ENCODE data around the gene KIF1A.

KIF1A gene

GRCh38 chr2:240737512-240737911 lies 82.5 kb downstream of the KIF1A start:
- H3K36me3 ChIP-seq (ENCODE audit: insufficient read depth, low read length): no peaks in the 10 kb centered on the region
- no peak for TF ChIP-seq CTCF (IDR thresholded peaks at IDR 0.05; ENCODE audit: low read length)
- TF ChIP-seq EZH2 (IDR thresholded peaks at IDR 0.05; ENCODE audit: borderline replicate concordance, low read length): no peak
- no peak overlapping the region for H2AFZ ChIP-seq (ENCODE audit: low read length)

GRCh38 chr2:240736281-240737250 lies 83.5 kb downstream of the KIF1A start:
- Histone ChIP-seq H2AFZ (ENCODE audit: low read length) (no peak overlapping the region), H3K27me3 (ENCODE audit: insufficient read depth, low read length) (peaks cover 3% of the 10 kb centered on the region; the same call in 1 of the 2 replicates), H3K9me2 (ENCODE audit: low read depth, low read length) (no peaks in the 10 kb centered on the region), H3K9ac (ENCODE audit: low read length) (no peak overlapping the region), H4K20me1 (ENCODE audit: insufficient read depth, low read length) (no peaks in the 10 kb centered on the region), H3K9me3 (ENCODE audit: low read length) (no peaks in the 10 kb centered on the region), H3K79me2 (ENCODE audit: insufficient read depth, low read length) (no peaks in the 10 kb centered on the region), H3K36me3 (ENCODE audit: insufficient read depth, low read length) (no peaks in the 10 kb centered on the region), H3K4me2 (ENCODE audit: low read length) (no peak overlapping the region), H3K4me3 (ENCODE audit: low read depth, low read length, poor library complexity, severe bottlenecking) (no peak overlapping the region), H3F3A (ENCODE audit: insufficient read depth, low read length) (no peaks in the 10 kb centered on the region), H3K27ac (ENCODE audit: low read depth, low read length, poor library complexity, severe bottlenecking) (no peak overlapping the region), H3K4me1 (ENCODE audit: insufficient read depth, low read length, severe bottlenecking) (no peaks in the 10 kb centered on the region)
- no peak for TF ChIP-seq EZH2 (IDR thresholded peaks at IDR 0.05; ENCODE audit: borderline replicate concordance, low read length)
- no peak for TF ChIP-seq CTCF (IDR thresholded peaks at IDR 0.05; ENCODE audit: low read length)

More at GRCh38 chr2:240737512-240737911, 82.5 kb downstream of the KIF1A start:
- H3K9me3 ChIP-seq (ENCODE audit: low read length): no peaks in the 10 kb centered on the region
- H3K9me2 ChIP-seq (ENCODE audit: low read depth, low read length): no peaks in the 10 kb centered on the region
- no peak overlapping the region for H3K4me2 ChIP-seq (ENCODE audit: low read length)
- no peaks in the 10 kb centered on the region for H3K4me1 ChIP-seq (ENCODE audit: insufficient read depth, low read length, severe bottlenecking)
- no peak overlapping the region for H3K9ac ChIP-seq (ENCODE audit: low read length)
- H4K20me1 ChIP-seq (ENCODE audit: insufficient read depth, low read length): no peaks in the 10 kb centered on the region
- H3K27ac ChIP-seq (ENCODE audit: low read depth, low read length, poor library complexity, severe bottlenecking): no peak overlapping the region
- H3K4me3 ChIP-seq (ENCODE audit: low read depth, low read length, poor library complexity, severe bottlenecking): no peak overlapping the region
- no peaks in the 10 kb centered on the region for H3K79me2 ChIP-seq (ENCODE audit: insufficient read depth, low read length)
- H3K27me3 ChIP-seq (ENCODE audit: insufficient read depth, low read length): peaks cover 3% of the 10 kb centered on the region; the same call in 1 of the 2 replicates
- no peaks in the 10 kb centered on the region for H3F3A ChIP-seq (ENCODE audit: insufficient read depth, low read length)

GRCh38 chr2:240735476-240735875 lies 84.5 kb downstream of the KIF1A start:
- Histone ChIP-seq H3K9me3 (ENCODE audit: low read length) (no peaks in the 10 kb centered on the region), H3K4me1 (ENCODE audit: insufficient read depth, low read length, severe bottlenecking) (no peaks in the 10 kb centered on the region), H4K20me1 (ENCODE audit: insufficient read depth, low read length) (no peaks in the 10 kb centered on the region), H3K27ac (ENCODE audit: low read depth, low read length, poor library complexity, severe bottlenecking) (no peak overlapping the region), H3K9me2 (ENCODE audit: low read depth, low read length) (no peaks in the 10 kb centered on the region), H3K79me2 (ENCODE audit: insufficient read depth, low read length) (no peaks in the 10 kb centered on the region), H3K4me2 (ENCODE audit: low read length) (no peak overlapping the region), H2AFZ (ENCODE audit: low read length) (no peak overlapping the region), H3K9ac (ENCODE audit: low read length) (no peak overlapping the region), H3K27me3 (ENCODE audit: insufficient read depth, low read length) (peaks cover 3% of the 10 kb centered on the region; the same call in 1 of the 2 replicates), H3K4me3 (ENCODE audit: low read depth, low read length, poor library complexity, severe bottlenecking) (no peak overlapping the region), H3K36me3 (ENCODE audit: insufficient read depth, low read length) (no peaks in the 10 kb centered on the region), H3F3A (ENCODE audit: insufficient read depth, low read length) (no peaks in the 10 kb centered on the region)
- TF ChIP-seq EZH2 (IDR thresholded peaks at IDR 0.05; ENCODE audit: borderline replicate concordance, low read length) (no peak), CTCF (IDR thresholded peaks at IDR 0.05; ENCODE audit: low read length) (no peak)

Measured in OCI-LY1 (cell line).